Heart left ventricle (tissue), 13 donors: ENCODE data around the gene ADAM17.

Experiments
- POLR2A ChIP-seq, 2 donors: fragments of 450-650 bp; IDR thresholded peaks; one replicate each; pipeline ENCODE4 v1.6.1; 2017; ENCODE audit warnings: antibody characterized with exemption in 2 of 2, mild to moderate bottlenecking in 2 of 2, moderate library complexity in 2 of 2
- TF ChIP-seq, protein P1 (sequence below), 12 donors: fragments of 200-600 bp; sonication (generic) in 4 of 12; IDR thresholded peaks; one replicate each; pipeline versions ENCODE4 v1.5.0 to v1.8.0; 2018 to 2022; ENCODE audit warnings: antibody characterized with exemption in 12 of 12, mild to moderate bottlenecking in 5 of 12
- donor health status: ischemic (EF 13 %, LVEDD 7.1; RV severe dilation, severe dysfunction).
- donor health status: DM: no; HTN: yes; CAD: no.
- donor health status: DM: no; HTN: no; CAD: no.
- donor health status: ischemic (EF 25% LVEDD 6.9; RV normal size, moderate dysfunction).
- donor health status: ischemic (EF 25% LVEDD 5.7; RV mildly dilated, moderate dysfunction).
- donor health status: ischemic (EF 35%, LVEDD 5.7; RV mildly dilated, moderate dysfunction).
- donor health status: nonischemic (EF 11% LVEDD 7.7; RV severe dilation, severe dysfunction).
- donor health status: DM: yes; HTN: yes; CAD: no.
- donor health status: PGD.
- donor health status: ischemic (EF 29% LVEDD 5.4; RV normal size, mild dysfunction).
- donor health status: nonischemic (EF 23%, LVEDD 6.1; RV moderate dilation, normal function).

DNA sequence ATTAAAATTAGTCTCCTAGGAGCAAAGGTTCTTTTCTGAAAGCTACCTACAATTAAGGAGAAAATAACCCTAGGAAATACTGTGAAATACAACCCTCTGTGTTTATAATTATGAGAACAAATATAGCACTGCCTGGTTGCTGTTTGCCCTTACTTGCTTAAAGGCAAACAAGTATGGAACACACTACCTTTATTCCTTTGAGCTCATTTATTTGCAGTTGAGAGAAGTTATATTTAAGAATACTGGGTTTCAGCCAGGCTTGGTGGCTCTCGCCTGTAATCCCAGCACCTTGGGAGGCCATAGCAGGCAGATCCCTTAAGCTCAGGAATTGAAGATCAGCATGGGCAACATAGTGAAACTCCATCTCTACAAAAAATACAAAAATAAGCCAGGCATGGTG lies 104.4 kb downstream of the ADAM17 start:
- TF ChIP-seq POLR2A (IDR thresholded peaks at IDR 0.05), result no peak
- TF ChIP-seq, protein P1, sequence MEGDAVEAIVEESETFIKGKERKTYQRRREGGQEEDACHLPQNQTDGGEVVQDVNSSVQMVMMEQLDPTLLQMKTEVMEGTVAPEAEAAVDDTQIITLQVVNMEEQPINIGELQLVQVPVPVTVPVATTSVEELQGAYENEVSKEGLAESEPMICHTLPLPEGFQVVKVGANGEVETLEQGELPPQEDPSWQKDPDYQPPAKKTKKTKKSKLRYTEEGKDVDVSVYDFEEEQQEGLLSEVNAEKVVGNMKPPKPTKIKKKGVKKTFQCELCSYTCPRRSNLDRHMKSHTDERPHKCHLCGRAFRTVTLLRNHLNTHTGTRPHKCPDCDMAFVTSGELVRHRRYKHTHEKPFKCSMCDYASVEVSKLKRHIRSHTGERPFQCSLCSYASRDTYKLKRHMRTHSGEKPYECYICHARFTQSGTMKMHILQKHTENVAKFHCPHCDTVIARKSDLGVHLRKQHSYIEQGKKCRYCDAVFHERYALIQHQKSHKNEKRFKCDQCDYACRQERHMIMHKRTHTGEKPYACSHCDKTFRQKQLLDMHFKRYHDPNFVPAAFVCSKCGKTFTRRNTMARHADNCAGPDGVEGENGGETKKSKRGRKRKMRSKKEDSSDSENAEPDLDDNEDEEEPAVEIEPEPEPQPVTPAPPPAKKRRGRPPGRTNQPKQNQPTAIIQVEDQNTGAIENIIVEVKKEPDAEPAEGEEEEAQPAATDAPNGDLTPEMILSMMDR (IDR thresholded peaks at IDR 0.05), result no peak
